Measurements from ENCODE around the gene SLC6A19. TPM values are rescaled to one million over a fixed set of nuclear protein-coding genes. Genes with fewer than 3 reads are reported as not detected.

Gene SLC6A19
- not detected for total RNA-seq
- long read RNA-seq = 0 reads

DNA sequence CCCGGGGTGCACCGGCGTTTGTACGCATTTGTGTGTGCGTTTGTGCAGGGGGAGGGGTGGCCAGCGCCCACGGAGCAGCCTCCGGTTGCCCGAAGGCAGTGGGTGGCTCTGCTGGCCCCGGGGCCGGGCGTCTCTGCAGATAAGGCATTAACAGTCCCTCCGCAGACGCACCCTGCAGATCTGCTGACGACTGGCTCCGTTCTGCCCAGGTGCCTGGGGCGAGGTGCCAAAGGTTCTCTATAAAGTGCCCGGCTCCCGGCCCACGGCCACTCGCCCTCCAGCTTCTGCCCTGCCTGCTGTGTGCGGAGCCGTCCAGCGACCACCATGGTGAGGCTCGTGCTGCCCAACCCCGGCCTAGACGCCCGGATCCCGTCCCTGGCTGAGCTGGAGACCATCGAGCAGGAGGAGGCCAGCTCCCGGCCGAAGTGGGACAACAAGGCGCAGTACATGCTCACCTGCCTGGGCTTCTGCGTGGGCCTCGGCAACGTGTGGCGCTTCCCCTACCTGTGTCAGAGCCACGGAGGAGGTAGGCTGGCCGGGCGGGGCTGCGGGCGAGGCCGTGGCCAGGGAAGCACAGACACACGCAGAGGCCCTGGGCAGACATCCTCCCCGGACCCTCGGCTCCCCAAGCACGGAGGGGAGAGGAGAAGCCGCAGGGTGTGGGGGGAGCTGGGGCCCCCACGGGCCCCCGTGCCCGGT, at the start of gene SLC6A19:
SLC6A19 (plus strand) TSS at position 269 of the 699 bp plus-strand sequence; CDS start at position 325, 56 bp downstream.
- no peak within 1 kb of the TSS for H3K4me3 ChIP-seq
- H3K27ac ChIP-seq = no peak within 1 kb of the TSS
- no peaks in the 10 kb centered on the region for H3K9me3 ChIP-seq
- no peak for DNase-seq
- H3K27me3 ChIP-seq = peaks cover 7% of the 10 kb centered on the region
- H3K36me3 ChIP-seq = no peaks in the 10 kb centered on the region
- intact Hi-C loops (cut with DNase I) = no loop called here
- H3K4me1 ChIP-seq = no peaks in the 10 kb centered on the region
- TF ChIP-seq, protein P1, sequence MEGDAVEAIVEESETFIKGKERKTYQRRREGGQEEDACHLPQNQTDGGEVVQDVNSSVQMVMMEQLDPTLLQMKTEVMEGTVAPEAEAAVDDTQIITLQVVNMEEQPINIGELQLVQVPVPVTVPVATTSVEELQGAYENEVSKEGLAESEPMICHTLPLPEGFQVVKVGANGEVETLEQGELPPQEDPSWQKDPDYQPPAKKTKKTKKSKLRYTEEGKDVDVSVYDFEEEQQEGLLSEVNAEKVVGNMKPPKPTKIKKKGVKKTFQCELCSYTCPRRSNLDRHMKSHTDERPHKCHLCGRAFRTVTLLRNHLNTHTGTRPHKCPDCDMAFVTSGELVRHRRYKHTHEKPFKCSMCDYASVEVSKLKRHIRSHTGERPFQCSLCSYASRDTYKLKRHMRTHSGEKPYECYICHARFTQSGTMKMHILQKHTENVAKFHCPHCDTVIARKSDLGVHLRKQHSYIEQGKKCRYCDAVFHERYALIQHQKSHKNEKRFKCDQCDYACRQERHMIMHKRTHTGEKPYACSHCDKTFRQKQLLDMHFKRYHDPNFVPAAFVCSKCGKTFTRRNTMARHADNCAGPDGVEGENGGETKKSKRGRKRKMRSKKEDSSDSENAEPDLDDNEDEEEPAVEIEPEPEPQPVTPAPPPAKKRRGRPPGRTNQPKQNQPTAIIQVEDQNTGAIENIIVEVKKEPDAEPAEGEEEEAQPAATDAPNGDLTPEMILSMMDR (IDR thresholded peaks at IDR 0.05) = no peak
- no peak for ATAC-seq

DNA sequence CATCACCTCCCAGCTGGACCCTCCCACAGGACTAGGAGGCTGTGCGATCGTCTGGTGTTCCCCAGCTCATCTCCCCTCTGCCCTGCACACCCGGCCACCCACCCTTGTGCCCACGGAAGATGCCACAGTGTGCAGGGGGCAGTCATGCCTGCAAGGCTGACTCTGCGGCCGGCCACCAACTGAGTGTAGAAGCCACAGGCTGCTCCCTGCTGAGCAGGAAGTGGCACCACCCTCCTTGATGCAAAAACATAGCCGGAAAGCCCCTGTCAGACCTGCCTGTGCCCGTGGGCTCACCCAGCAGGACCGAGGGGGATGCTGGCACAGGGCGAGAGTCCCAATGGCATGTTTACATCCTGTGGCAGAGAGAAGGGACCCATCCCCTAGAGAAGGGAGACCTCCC, 49.2 kb upstream of the SLC6A19 start:
- TF ChIP-seq, protein P1 (IDR thresholded peaks at IDR 0.05) = no peak
- intact Hi-C loops (cut with DNase I) = no loop called here
- ATAC-seq (no peak), DNase-seq (no peak)
- Histone ChIP-seq H3K4me3 (no peak overlapping the region), H3K9me3 (no peaks in the 10 kb centered on the region), H3K36me3 (no peaks in the 10 kb centered on the region), H3K4me1 (no peaks in the 10 kb centered on the region), H3K27me3 (peaks cover 29% of the 10 kb centered on the region), H3K27ac (no peak overlapping the region)

DNA sequence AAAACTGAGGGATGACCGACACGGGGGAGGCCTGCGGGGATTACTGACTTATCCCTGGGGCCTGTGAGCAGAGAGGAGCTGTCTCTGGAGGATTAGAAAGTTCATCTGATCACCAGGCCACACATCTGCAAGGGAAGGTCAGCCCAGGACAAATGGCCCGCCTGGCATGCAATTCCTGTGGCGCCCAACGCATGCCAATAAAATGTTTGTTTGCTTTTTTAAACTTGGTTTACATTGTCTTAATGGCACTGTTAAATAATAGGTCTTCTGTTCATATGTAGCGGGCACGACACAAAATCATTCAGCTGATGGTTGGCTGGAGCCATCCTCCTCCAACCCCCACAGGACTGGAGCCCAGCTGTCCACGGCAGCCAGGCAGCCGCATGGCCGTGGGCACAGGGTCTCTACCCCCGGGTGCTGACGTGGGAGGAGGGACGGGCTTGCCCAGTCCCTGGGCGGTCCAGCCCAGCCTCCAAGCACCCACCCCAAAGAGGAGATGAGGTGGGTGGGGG, 48.6 kb upstream of the SLC6A19 start:
- no peak for ATAC-seq
- Histone ChIP-seq H3K27ac (no peak overlapping the region), H3K4me1 (no peaks in the 10 kb centered on the region), H3K9me3 (no peaks in the 10 kb centered on the region), H3K27me3 (peaks cover 29% of the 10 kb centered on the region), H3K36me3 (no peaks in the 10 kb centered on the region), H3K4me3 (no peak overlapping the region)
- DNase-seq = no peak
- intact Hi-C loops (cut with DNase I) = no loop called here
- TF ChIP-seq, protein P1 (IDR thresholded peaks at IDR 0.05) = no peak

DNA sequence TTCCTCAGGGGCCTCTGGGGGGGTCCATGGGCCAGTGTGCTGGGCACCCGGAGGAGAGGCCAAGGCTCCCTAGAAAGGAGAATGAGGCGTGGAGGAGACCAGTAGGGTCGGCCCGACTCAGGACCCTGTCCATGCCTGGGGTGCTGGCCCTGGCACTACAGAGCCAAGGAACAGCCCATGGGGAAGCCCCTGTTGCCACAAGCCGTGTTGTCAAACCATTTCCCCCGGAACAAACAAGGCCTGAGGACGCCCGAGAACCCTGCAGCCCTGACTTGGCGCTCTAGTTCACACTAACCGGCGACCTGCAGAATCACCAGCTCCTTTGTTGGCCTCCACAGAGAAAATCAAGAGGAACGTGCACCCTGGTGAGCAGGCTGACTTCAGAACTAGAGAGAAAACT, 48.0 kb upstream of the SLC6A19 start:
- ATAC-seq (no peak), DNase-seq (no peak)
- H3K4me3 ChIP-seq = no peak overlapping the region
- no peaks in the 10 kb centered on the region for H3K4me1 ChIP-seq
- H3K27me3 ChIP-seq = peaks cover 29% of the 10 kb centered on the region
- intact Hi-C loops (cut with DNase I) = no loop called here
- H3K9me3 ChIP-seq = no peaks in the 10 kb centered on the region
- no peaks in the 10 kb centered on the region for H3K36me3 ChIP-seq
- TF ChIP-seq, protein P1 (IDR thresholded peaks at IDR 0.05) = no peak
- no peak overlapping the region for H3K27ac ChIP-seq

DNA sequence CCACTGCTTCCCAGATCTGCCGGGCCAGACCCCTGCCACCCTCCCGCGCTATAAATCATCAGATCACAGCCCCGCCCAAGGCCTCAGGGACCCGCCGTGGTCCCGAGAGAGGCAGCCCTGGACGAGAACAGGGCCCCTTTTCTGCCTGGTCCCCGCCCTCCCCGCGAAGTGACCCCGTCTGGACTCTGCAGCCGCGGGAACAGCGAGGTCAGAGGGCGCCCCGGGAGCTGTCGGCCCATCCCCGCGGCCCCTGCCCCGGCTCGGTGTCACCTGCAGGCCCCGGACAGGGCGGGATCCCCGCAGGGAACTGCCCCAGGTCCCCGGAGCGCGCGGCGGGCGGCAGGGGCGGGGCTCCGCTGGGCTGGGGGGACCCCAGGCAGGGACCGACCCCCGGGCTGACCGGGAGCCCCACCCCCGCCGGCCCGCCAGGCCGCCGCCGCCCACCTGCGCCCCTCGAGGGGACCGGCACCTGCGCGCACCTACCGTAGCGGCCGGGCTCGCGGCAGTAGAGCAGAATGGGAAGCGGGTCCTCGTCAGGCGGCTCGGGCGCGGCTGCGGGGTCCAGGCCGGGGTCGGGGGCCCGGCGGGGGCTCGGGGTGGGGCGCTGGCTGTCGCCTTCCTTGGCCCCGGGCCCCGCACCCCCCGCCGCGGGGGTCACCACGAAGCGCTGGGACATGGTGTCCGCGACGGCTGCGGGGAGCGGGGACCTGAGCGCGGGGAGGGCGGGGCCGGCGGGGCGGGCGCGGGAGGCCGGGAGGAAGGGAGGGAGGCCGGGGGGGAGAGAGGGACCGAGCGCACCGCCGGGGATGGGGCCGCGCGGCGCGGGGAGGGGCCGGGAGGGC, 46.0 kb upstream of the SLC6A19 start:
- H3K9me3 ChIP-seq = no peaks in the 10 kb centered on the region
- H3K27me3 ChIP-seq = peaks cover 29% of the 10 kb centered on the region
- TF ChIP-seq, protein P1 (IDR thresholded peaks at IDR 0.05) = no peak
- H3K4me1 ChIP-seq = no peaks in the 10 kb centered on the region
- no peak for ATAC-seq
- no peak overlapping the region for H3K27ac ChIP-seq
- no peak overlapping the region for H3K4me3 ChIP-seq
- intact Hi-C loops (cut with DNase I) = no loop called here
- DNase-seq = no peak
- H3K36me3 ChIP-seq = no peaks in the 10 kb centered on the region
